NCI-H748 treated with DMSO at 0.1 percent for 48 hours (cell line): ENCODE results near the gene RAD51B.
"Not testable (repeated sequence)": the region's sequence is repeated elsewhere in the genome, so short reads cannot be mapped to it uniquely, and the experiment has no call there.

Experiments
- DNase-seq: peaks from one replicate; lab custom pipeline; 2025; lab: John Stamatoyannopoulos, UW

The RAD51B gene

GRCh38 chr14:68079941-68080697, 260.5 kb downstream of the RAD51B start:
- peak; percentile 33 for DNase-seq

DNA sequence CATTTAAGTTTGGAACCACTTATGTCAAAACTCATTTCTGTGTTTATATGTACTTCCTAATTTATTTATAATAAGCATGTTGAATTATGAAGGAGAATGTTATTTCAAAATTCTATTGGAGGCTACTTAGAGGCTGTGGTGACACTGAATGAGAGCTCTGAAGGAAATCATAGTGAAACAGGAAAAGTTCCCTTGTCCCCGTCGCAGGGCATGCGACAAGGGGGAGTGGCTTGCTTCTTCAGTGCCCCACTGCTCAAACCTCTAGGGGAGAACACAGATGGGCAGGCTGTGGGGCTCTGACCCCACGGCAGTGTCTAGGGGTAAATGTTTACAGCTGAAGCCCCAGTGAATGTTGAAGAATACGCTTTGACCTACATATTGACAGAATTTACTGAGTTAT, 261.9 kb downstream of the RAD51B start:
- DNase-seq: no peak

DNA sequence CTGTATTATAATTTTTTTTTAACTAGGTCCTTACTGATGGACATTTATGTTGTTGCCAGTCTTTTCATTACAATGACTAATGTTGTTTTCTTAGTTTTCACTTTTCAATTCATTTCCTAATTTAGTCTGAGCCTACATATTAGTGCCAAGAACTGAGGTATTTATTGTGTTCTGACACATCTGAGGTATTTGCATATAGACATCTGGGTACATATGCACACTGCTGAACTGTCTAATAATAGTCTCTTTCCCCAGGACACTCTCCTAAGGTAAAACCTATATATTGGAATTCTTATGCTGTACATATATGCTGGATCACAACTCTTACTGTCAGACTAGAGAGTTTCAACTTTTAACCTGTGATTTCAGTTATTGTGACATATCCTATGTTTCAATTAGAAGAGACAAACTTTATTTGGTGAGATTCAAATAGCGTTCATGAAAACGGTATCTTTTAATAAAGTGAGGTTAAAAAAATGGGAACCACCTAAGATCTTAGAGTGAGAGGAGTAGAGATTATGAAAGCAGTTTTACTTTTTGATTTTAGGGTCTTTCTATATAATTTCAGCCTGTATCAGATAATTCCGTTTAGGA, 263.2 kb downstream of the RAD51B start:
- no peak for DNase-seq

DNA sequence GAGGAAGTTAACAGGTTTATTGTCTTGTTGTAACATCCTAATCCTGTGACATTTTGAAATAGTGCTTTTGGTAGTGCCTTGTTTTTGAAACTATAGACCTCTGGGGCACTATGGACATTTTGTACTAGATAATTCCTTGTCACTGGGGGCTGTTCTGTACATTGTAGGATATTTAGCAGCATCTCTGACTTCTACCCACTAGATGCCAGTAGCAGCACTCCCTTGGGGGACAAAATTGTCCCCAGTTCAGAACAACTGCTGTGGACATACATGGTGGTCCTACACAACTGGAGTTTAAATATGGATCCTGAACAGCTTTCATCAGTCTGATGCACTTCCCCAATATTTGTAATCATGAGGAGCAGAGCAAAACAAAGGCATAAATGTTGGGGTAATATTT, 264.7 kb downstream of the RAD51B start:
- no peak for DNase-seq

DNA sequence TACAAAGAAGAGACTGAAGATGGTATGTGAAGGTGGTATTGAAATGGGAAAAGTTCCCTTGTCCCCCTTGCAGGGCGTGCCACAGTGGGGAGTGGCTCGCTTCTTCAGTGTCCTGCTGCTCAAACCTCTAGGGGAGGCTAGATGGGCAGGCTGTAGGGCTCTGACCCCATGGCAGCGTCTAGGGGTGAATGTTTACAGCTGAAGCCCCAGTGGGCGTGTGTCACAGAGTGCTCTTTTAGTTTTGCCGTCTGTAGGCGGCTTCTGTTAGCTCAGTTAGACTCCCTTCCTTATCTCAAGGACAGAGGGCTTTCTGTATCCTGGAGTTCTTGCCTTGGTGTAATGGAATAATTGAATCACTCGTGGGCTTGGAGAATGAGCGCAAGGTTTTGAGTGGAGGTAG, 266.2 kb downstream of the RAD51B start:
- no peak for DNase-seq

DNA sequence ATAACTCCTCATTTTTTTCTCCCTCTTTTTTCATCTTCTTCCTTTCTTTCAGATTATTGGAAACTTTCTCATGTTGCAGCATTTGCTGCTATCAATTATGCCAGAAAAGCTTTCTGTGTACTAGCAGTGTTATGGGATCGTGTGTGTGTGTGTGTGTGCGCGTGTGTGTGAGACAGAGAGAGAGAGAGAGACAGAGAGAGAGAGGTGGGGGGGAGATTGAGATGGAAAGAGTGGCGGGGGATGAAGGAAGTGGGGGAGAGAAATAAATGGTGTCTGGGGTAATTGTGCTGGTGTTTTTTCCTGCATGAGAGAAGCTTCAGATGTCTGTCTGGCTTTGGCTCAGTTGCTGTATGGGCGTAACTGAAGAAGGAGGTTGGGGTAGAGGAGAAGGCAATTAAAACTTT, 268.9 kb downstream of the RAD51B start:
- no peak for DNase-seq

GRCh38 chr14:68089146-68089731, 269.7 kb downstream of the RAD51B start:
- DNase-seq: peak; percentile 29

GRCh38 chr14:68094158-68094557, 274.6 kb downstream of the RAD51B start:
- no peak for DNase-seq

DNA sequence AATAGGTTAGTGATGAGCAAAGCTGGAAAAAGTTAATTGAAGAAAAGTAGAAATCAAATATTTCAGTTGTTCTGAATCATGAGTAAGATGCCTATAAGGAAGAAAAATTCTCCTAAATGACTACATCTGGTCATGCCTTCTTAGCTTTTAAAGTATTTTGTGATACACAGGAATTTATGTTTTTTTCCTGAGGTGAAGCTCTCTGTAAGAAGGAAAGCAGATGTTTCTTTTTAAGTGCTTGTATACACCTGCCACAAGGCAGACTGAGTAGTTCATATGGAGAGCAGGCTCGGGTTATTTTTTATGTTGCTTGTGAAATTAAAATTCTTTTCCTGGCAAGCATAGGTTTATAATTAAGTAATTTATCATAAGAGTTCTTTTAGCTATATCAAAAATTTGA, 275.2 kb downstream of the RAD51B start:
- no peak for DNase-seq

- no peak for DNase-seq
Measured at GRCh38 chr14:68097727-68098126, 278.1 kb downstream of the RAD51B start.

GRCh38 chr14:68098834-68099233, 279.3 kb downstream of the RAD51B start:
- DNase-seq: no peak

DNA sequence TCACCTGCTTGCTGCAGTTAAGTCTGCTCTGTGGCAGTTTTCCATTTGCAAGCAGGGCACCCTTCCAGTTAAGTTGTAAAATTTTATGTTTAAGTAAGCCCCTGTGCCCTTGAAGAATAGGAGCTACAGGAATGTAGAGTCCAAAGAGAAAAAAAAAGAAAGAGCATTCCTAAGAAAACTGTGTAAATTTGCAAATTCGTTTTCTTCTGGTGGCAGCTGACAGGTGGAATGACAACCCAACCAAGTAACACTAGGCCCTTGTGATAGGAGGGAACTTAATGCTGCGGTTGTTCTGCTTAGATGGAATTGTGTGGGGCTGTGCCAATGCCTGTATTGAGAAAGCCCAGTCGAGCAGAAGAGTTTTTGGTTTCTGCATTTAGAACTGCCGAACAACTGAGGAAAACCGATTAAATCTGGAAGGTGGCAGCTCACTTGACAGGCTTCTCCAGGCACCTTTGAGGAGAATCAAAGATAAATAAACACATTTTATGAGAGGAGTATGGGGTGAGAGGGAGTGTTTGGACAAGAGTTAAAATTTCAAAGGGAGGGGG, 280.0 kb downstream of the RAD51B start:
- DNase-seq: no peak

GRCh38 chr14:68101715-68102301, 282.2 kb downstream of the RAD51B start:
- DNase-seq: not testable (repeated sequence)

DNA sequence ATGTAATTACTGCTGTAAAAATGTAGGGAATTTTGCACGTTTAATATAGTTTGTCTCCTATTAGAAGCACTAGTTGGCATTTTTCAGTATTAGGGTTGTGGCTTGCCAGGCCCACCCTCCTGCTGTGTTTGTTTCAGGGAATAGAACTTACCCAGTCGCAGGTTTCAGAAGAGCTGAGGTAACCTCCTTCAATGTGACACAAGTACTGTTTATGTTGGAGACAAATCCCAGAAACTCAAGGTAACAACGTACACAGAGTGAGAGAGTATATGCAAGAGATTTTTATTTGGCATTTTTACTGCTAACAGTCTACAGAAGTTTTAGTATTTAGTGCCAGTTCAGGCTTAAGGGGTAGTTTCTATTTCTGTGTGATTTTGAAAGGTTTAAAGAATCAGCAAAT, 284.3 kb downstream of the RAD51B start:
- DNase-seq: no peak

DNA sequence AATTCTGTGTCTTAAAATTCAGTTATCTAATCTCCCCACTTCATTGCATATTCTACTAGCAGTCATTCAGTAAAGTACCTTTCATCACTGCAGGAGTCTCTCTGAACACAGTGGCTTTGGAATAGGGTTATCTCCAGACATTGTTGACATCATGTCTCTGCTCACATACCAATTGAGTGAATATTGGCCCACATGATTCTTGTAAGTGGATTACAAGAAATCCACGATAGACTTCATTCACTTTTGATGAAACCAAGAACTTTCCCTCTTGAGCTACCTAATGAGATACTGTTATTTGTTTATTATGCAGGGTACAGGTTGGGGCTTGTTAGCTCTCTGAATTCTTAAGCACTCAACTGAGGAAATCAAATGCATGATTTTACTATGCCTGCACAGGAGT, 284.9 kb downstream of the RAD51B start:
- DNase-seq: no peak

DNA sequence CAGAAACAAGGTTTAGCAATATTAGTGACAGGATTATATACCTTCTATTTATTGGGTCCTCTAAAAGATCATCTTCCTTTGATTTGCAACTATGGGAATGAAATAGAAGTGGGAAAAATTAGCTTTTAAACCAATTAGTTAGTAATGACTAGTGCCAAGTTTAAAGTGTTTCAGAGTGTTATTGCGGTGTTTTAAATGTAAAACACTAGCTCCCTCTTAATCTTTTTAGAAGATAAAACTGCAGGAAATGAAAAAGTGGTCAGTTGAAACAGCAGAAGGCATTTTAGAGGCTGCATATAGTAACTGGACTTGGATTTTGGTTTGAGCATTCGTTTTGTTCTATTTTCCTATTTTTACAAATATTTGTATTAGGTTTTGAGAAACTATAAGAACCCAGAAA, 286.2 kb downstream of the RAD51B start:
- DNase-seq: no peak

- DNase-seq: no peak
Measured at GRCh38 chr14:68106456-68106855, 286.9 kb downstream of the RAD51B start.

GRCh38 chr14:68106905-68107304, 287.3 kb downstream of the RAD51B start:
- DNase-seq: no peak

DNA sequence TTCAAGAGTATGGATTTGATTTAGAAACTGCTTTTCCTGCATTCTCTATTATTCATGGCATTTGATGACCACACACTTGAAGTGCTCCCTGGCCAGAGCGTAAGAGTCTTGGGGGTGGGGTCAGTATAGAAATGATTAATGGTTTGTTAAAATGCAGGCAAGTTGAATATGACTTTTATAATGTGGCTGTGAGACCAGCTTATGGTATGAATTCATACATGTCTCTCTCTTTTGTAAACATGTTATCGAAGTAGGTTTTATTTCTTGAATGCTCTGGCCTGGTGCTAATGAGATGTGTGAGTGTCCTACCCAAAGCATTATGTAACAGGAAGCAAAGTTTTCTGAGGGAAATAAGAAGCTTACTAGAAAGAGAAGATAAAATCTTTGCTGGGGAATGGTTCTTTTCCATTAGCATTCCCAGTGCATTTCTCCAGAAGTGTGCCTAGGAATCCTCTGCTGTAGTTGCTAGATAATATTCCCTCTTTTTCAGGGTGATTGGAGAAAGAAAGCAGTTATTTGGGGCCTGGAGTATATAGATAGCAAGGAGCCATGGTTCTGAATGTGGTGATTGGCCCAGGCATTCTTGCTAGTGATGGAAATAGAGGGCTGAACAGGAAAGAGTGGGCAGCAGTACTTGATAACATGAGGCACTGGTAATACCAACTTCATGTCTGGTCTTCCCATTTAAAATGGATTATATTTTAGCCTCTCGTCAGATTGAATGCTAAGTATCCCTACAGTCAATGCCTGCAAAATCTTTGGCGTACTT, 289.7 kb downstream of the RAD51B start:
- DNase-seq: no peak

GRCh38 chr14:68111097-68111852, 291.7 kb downstream of the RAD51B start:
- DNase-seq: peak; percentile 94

- no peak for DNase-seq
Measured at GRCh38 chr14:68111853-68112270, 292.3 kb downstream of the RAD51B start.
